Measurements from ENCODE around the gene UQCRC1.

DNA sequence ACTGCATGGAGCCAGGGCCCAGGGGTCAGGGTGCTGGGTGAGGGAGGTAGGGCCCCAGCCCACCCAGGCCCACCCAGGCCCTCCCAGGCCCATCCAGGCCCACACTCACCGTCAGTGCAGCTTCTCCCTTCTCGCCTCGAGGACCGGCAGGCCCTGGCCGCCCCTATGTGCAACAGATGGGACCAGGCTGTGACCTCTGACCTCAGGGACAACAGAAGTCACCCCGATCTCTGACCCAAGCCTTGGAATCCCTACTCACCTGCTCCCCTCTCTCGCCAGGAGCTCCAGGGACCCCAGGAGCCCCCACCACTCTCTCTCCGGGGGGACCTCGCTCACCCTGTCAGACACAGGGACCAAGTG, 43.1 kb downstream of the UQCRC1 start:
- TF ChIP-seq, protein P1, sequence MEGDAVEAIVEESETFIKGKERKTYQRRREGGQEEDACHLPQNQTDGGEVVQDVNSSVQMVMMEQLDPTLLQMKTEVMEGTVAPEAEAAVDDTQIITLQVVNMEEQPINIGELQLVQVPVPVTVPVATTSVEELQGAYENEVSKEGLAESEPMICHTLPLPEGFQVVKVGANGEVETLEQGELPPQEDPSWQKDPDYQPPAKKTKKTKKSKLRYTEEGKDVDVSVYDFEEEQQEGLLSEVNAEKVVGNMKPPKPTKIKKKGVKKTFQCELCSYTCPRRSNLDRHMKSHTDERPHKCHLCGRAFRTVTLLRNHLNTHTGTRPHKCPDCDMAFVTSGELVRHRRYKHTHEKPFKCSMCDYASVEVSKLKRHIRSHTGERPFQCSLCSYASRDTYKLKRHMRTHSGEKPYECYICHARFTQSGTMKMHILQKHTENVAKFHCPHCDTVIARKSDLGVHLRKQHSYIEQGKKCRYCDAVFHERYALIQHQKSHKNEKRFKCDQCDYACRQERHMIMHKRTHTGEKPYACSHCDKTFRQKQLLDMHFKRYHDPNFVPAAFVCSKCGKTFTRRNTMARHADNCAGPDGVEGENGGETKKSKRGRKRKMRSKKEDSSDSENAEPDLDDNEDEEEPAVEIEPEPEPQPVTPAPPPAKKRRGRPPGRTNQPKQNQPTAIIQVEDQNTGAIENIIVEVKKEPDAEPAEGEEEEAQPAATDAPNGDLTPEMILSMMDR (IDR thresholded peaks at IDR 0.05) = no peak
- TF ChIP-seq POLR2A (IDR thresholded peaks at IDR 0.05) = no peak
